NCI-H1092 treated with DMSO at 0.1 percent for 48 hours (cell line): ENCODE results near the gene DPT.
"Not testable (repeated sequence)": the region's sequence is repeated elsewhere in the genome, so short reads cannot be mapped to it uniquely, and the experiment has no call there.

Source experiments
- DNase-seq: peaks from one replicate; lab custom pipeline; 2025; lab: John Stamatoyannopoulos, UW

The DPT gene

DNA sequence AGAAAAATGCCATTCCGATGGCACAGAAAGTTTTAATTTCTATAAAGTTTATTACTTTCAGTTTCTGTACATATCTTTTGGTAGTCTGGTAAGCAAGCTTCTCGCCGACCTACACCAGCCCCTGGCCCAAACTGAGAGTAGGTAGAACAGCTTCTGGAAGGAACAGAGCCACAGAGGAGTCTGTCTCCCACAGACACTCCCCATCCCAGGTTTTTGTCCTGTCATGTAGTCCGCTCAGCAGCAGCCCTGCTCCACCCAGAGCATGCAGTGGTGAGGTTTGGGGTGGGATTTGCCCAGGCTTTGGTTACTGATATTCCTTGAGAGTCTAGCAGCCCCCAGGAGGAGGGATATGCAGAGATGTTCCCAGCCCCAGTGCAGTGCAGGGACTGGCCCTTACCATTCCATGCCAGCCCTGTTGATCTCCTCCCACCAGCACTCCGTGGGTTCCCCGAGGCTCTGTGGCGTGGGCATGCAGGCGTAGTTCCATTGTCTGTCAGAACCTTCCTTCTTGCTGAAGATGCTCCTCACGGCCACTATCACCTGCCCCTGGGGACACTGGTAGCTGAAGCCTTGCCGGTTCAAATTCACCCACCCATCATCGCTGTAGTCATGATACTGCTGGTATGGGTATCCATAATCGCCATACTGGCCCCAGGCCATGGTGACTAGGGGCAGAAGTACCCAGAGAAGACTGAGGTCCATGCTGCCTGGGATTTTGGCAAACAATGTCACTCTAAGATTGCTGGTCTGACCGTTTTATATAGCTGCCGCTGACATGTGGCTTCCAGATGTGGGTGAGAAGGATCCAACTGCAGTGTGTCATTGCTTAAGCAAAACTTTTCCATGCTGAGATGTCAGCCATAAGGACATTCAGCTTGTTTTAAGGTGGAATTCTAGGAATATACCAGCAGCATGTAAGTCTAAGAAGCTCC, at the start of gene DPT:
DPT (minus strand) TSS at position 734 of the 932 bp plus-strand sequence; CDS start at position 702, 32 bp downstream.
- DNase-seq: no peak

DNA sequence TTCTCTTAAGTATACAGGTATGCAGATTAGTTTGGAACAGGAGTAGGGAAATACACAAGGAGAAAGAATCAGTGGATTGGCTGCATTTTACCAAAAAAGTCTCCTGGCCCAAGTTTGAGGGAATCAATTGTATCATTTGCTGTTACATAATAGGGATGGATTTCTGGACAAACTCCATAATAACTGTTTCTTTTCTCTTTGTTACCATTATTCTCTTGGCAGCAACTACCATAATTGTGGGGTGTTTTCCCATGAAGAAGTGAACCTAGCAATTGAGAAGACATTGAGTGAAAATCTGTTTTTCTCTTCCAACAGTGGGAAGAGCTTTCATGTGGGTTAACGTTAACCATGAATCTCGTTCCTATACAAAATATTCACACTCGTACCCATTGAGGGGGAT, 46.4 kb upstream of the DPT start:
- DNase-seq: no peak

DNA sequence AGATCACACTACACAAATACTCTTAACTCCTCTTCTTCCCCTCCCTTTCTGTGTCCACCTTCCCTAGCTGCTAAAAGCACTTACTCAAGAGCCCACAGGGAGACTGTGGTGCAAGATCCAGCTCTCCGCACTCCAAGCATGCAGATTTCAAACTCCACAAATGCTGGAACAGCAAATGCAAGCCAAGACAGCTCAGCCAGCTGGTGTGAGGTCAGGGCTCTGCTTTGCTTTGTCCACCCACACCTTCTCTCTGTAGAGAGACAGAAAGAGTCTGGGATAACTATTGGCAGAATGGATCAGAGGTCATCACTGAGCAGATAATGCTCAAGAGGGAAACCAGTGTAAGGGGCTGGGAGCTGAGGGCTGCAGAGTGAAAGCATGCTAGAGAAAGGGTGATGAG, 45.2 kb upstream of the DPT start:
- no peak for DNase-seq

DNA sequence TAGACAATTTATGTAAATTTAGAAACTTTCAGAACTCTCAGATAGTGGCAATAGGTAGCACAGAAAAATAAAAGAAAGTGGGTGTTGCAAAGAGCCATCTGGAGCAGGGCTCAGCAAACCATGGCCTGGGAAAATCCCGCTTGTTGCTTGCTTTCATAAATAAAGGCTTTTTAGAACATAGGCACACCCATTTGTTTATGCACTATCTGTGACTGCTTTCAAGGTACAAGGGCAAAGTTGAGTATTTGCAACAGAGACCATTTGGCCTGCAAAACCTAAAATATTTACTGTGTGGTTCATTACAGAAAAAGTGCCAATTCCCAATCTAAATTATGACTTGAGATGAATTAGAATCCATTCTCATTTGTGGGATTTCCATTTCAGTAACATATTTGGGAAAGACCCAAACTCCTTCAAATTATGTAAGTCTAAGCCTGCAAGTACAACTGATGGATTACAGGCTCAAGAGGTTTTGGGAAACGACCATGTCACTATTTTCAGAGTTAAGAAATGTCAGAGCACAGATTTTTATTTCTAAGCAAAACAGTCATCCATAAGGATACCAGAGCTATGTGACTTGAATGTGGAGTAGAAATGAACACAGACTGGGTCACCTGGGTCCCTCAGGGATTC, 43.5 kb upstream of the DPT start:
- no peak for DNase-seq

DNA sequence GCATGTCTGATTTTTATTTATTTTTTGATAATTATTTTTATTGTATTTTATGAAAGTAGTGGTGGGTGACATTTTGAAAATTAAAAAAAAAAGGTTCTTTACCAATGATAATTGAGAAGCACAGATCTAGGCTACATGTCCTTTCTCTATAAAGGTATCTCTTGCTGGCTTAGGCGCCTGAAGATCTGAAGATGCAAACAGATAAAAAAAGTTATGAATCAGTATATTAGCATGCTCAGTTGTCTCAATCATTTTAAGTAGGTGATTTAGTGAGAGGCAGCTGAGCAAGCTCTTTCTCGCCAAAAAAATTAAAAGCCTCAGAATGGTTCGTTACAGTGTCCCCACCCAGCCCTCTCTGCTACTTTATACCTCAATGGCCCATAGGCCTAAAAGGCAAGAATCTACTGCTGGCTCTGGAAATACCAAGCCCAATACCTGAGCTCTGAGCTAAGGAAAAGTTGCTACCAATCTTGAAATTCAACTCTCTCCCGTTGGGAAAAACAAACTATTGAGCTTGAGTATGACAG, 42.2 kb upstream of the DPT start:
- no peak for DNase-seq

DNA sequence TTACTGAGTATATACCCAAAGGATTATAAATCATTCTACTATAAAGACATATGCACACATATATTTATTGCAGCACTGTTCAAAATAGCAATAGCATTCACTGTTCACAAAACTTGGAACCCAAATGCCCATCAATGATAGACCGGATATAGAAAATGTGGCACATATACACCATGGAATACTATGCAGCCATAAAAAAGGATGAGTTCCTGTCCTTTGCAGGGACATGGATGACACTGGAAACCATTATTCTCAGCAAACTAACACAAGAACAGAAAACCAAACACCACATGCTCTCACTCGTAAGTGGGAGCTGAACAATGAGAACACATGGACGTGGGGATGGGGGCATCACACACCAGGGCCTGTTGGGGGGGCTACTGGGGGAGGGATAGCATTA, 40.9 kb upstream of the DPT start:
- DNase-seq: not testable (repeated sequence)

DNA sequence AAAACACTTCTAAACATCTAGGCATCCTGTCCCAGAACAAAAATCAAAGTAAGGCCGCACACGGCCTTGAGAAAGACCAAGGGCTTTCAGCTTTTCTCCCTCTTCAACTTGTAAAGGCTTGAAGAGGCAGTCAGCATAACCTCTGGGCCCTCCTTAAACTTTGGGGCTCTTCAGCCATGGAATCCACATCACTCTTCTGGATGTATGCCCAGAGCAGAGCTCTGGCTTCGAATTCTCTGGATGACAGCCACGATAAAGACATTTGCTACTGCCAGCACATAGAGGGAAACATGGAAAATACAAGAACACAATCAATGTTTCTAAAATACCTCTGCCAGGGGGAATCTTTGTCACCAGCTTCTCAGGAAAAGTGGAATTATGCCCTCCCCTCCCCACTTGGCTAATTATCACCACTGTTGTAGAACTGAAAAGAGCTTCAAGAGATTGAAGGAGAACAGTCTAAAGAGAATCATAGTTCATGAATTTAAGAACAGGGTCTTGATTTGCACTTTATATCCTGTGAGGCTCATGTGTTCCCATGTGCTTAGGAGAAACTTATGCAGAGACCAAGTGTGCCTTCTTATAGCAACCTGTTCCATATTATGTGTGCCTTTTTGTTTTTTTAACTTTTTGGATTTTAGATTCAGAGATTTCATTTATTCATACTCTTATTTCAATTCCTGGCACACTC, 39.0 kb upstream of the DPT start:
- no peak for DNase-seq

DNA sequence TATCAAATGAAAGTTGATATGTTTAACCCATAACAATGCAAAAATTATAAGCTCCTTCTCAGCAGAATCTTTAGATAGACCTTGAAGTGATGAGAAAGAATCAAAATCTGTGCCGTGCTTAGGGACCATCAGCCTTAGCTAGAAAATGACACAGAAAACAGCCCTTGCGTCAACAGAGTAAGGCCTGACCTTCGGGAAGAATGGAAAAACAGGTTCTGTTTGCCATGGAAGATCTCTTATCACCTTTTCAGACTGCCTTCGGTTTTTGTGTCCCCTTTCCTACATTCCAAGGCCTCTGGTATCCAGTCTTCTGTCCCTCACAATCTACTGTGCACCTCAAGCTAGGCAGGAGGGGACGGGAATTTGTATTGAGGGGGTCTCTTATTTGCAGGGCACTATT, 37.6 kb upstream of the DPT start:
- no peak for DNase-seq

DNA sequence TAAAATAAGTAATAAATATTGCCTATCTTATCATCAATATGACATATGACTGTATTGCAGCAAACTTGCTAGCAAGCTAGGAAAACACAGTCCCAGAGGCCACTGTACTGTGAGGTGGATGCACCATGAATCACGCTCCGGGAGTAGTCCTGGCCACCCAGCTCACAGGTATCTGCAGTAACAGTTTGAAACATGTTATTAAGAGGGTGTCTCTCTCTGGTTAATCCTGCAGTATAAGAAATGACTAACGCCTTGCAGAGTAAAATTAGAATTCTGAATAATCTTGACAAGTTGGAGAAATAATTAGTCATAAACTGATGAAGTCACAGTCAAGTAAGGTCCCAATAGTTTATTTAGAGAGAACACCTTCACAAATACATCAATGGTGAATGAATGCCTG, 34.0 kb upstream of the DPT start:
- DNase-seq: no peak

DNA sequence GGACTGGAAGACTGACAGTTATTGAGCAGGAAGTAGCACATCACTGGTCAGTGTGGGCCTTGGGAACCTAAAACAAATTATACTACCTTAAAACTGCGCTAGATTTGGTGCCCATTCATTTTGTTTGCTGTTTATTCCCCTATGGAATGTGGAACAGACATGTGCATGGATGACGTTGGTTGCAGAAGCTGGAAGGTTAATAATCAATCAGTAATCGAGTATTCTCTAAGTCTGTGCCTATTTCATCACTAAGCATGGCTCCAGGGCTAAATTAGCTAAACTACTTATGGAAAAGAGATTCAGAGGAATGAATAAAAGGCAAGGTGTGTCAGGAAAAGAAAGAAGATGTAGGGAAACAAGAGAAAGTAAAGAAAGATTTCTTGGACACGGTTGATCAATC, 33.5 kb upstream of the DPT start:
- DNase-seq: no peak

DNA sequence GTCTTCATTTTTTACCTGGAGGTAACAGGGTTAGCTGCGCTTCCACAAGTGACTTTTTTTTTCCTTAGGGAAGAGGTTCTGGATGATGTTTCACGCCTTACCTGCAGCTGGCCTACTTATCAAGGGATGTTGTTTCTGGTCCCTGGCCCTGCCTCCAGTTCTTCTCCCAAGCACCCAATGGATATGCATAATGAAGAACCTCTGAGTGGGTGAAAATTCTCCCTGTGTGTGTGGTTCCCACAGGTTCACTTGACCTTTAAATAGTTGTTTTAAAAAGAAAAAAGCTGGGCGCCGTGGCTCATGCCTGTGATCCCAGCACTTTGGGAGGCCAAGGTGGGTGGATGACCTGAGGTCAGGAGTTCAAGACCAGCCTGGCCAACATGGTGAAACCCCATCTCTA, 31.8 kb upstream of the DPT start:
- DNase-seq: no peak

DNA sequence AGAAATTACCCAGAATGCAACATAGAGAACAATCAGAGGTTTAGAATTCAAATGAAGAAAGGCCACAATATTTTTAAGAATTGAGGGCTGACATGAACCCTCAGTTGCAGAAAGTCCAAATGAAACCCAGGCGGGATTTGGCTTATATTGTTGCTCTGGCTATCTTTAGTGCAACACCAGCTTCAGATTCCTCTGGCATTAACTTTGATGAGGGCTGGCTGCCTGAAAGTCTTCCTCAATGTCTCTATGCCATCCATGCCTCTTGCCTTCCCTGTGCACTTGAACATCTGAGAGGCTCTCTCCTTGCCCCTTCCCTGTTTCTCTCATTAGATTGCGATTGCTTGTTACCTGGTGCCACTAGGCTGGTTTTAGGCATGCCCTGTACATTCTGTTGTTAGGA, 31.2 kb upstream of the DPT start:
- DNase-seq: no peak

DNA sequence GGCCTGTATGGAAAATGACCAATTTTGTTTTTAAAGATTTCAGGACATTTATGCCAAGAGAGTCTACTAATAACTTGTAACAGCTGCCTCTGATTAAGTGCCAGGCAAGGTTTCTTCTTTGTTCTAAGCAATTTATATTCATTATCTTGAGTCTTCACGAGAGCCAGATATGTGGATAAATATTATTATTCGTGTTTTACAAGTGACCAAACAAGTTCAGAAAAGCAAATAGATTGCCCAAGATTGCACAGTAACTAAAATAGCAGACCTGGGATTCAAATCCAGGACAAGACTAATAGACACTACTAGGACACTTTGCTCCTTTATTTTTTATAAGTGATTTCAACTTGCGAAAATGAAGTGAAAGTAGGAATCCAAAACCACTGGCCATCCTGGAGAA, 30.1 kb upstream of the DPT start:
- no peak for DNase-seq

DNA sequence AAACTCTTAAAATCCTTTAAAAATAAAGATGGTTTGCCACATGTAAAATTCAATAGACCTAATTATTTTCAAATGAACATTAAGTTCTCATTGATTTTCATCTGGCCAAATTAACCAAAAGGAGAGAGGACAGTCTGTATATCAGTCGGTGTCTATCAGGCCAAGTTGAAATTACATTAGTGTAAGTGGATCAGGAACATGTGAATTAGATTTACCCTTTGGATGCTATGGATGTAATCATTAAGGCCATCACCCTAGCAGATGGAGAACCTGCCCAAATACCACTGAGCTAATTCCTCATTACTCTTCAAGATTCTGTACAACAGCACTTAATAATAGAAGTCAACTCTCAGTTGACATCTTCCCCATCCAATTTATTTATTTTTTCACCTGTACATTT, 29.5 kb upstream of the DPT start:
- DNase-seq: no peak

DNA sequence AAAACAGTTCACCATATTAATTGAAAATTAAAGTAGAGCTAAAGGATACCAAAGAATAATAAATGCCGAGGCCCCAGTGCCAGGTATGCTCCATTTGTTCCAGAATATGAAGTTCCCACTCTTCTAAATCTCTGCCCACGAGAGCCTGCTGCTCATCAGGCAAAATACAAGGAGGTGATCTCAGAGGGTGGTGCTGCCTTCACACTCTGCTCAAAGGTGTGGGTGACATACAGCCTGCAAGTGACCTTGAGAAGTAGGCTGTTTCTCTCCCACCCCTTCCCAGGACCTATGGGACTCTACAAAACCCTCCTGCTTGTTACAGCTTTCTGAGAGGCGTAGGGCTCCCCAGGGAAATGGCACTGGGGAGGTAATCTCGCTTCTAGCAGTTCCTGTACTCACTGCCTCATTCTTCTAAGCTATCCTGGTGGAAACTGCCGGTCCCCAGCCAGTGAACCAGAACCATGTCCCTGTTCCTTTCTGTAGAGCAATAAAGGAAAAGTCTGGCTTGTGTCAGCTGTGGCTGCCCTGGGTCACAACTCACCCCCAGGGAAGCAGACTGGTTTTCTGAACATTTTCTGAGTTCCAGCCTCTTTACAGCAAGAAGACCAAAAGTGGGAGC, 26.9 kb upstream of the DPT start:
- DNase-seq: no peak

DNA sequence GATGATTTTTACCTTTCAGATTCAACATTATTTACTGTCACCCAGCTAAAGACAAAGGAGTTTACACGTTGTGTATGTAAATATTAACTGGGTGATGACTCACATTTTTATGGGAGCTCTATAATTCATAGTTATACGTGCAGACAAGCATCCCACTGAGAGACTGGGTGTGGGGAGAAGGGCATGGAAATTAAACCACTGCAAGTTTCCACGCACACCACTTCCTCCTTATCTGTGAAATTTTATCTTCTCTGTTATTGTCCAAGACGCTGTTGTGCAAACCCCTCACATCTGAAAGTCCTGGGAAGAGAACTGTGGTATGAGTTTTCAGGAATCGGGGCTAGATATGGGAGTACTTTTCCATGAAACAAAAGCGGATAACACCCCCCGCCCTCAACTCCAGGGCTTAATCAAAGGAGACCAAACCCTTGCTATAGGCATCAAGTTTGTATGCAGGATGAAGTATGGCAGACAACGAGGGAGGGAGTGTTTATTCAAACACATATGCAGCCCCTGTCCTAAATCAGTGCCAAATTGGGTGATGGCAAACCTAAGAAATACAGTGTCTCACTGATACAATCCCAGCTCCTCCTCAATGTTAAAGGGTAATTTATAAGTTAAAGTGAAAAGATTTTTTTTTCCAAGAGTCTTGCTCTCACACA, 23.3 kb upstream of the DPT start:
- no peak for DNase-seq

DNA sequence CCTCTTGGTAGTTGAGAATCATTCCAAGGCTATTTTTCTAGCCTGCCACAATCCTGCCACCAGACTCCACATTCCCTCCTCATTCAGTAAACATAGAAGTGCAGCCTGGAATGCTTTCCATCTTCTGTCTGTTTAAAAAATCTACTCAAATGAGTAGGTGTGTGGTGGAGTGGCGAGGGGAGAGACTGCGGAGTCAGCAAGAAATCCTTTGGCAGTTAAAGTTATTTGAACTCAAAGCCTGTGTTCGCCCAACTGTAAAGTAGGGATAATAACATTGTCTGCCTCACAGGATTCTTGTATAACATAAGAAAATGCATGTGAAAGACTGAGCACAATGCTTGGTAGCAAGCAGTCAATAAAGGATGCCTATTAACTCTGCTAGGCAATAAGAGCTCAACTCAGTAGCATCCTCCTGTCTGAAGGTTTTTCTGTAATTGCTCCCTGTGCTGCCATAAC, 22.2 kb upstream of the DPT start:
- DNase-seq: no peak

DNA sequence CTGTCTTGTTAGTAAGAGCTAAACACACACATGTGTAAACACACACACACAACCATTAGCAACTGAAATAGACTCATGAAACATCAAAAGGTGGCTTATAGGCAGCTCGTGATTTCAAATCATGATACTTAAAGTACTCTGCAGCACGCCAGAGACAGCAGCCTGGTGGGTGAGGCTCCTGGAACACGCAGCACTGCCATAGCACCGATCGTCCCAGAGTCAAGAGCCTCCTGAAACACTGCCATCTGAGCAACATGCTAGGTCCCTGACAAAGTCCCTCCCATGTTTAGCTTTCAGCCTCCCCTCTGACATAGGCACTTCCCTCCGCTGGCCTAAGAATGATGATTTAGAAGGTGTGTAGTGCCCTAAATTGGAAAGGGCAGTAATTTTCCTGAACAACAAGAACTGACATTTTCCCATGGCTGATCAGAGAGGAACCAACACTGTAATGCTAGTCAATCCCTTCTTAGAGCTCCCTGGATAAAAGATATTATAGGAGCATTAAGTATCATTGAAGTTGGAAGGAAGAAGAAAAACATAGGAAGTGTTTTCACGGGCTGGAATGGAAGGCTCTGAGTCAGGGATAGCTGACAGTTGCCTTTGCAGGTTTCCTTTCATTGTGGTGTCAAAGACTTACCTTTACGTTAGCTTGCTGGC, 14.1 kb upstream of the DPT start:
- no peak for DNase-seq

DNA sequence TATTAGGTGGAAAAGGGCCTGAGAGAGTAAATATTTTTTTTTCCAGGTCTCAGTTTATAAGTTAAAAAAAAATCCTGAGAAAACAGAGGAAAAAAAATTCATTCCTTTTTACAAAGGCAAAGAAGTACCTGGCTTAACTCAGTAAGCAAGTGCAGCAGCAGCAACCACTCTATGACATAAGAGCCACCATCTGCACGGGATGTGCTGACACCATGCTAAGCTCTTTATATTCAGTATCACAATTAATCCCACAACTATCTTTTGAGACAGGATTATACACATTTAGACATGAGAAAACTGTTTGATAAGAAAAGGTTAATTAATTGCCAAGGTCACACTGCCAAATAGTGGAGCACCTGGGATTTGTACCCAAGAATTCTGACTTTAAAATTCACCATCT, 13.4 kb upstream of the DPT start:
- no peak for DNase-seq

DNA sequence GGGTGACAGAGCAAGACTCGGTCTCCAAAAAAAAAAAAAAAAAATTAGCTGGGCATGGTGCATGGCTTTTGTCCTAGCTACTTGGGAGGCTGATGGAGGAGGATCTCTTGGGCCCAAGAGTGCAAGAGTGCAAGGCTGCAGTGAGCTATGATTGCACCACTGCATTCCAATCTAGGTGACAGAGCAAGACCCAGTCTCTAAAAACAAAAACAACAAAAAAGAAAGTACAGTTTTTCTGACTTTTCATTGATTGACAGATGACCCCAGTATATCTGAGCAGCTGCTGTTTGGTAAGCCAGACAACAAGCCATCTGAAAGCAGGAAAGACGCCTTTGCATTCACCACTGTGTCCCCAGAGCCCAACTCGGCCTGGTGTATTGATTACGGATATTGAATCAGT, 10.9 kb upstream of the DPT start:
- no peak for DNase-seq

DNA sequence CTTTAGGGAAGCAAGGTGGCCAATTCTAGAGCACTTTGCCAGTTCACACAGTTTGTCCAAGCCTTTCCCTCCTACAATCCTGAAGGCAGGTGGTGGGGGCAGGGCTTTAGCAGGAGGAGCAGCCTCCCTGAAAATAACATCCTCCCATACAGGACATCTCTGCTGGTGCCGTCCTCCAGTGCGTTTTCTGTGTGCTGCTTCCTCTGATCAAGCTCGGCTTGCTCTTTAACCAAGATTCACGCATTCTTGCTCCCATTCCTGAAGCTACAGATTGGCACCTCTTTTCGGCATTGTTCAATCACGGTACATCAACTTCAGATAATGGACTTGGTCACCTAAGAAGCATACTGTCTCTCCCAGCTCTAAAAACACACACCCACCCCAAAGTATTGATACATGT, 7.5 kb upstream of the DPT start:
- no peak for DNase-seq
